ENCODE data around the gene SPRR2B.
"Not testable (repeated sequence)": the region's sequence is repeated elsewhere in the genome, so short reads cannot be mapped to it uniquely, and the experiment has no call there.

SPRR2B gene

DNA sequence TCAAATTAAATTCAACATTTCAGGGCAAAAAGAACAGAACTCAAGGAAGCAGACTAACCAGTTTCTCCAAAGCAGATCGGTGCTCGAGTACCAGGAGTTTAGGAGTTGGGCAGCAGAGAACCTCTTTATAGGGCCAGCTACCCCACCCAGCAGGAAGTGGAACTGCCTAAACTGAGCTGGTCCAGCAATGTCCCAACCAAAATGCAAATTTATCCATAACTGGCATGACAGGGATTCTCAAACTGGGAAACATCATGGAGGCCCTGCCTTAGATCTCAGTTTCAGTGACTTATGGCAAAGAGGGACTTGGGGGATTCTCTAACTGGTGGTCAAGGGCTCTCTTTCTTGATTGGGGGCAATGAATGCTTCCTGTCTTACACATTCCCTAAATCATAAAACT, at the start of gene SPRR2B:
Gene SPRR2B, minus strand, starts transcription at position 101 of the 400 bp plus-strand sequence. CDS start 772 bp downstream, outside the sequence.
- DNase-seq (ENCODE audit: low read depth), result no peak

- DNase-seq (ENCODE audit: low read depth), result no peak
These were observed 49.5 kb upstream of the SPRR2B start for GRCh38 chr1:153120945-153121344.

DNA sequence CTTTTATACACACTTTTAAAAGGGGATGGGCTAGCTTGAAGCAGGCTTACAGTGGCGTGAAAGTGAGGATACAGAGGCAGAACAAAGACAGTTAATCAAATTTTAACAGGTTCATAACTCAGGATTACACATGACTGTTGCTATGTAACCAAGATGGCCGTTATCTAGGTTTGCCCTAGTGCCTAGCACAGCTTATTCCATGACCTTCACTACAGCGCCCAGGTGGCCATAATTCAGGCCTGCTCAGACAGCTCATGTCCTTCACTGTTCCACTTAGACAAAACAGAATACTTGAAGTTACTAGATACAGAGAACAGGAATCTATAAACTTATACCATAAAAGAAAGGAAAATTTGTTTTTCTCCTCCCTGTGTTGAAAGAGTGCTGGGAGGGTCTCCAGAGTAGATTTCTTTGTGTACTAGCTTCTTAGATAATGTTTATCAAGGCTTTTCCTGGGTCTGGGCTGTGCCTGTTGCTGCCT, 48.1 kb upstream of the SPRR2B start:
- no peak for DNase-seq (ENCODE audit: low read depth)

- not testable (repeated sequence) for DNase-seq (ENCODE audit: low read depth)
These were observed 43.9 kb upstream of the SPRR2B start for GRCh38 chr1:153115264-153115663.

DNA sequence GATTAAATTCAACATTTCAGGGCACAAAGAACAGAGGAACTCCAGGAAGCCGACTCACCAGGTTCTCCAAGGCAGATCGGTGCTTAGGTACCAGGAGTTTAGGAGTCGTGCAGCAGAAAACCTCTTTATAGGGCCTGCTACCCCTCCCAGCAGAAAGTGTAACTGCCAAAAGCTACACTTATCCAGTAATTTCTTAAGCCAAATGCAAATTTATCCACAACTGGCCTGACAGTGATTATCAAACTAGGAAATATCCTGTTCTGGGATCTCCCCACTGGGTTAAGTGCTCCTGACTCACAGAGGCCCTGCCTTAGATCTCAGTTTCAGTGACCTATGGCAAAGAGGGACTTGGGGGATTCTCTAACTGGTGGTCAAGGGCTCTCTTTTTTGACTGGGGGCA, 42.0 kb upstream of the SPRR2B start, which contains the start of gene SPRR2F:
Gene SPRR2F, minus strand, starts transcription at position 101 of the 400 bp plus-strand sequence. CDS start 783 bp downstream, outside the sequence.
- DNase-seq (ENCODE audit: low read depth), result no peak

- not testable (repeated sequence) for DNase-seq (ENCODE audit: low read depth)
These were observed 41.0 kb upstream of the SPRR2B start for GRCh38 chr1:153112454-153112853.

GRCh38 chr1:153100245-153100644, 28.8 kb upstream of the SPRR2B start:
- no peak for DNase-seq (ENCODE audit: low read depth)

- no peak for DNase-seq (ENCODE audit: low read depth)
These were observed 28.1 kb upstream of the SPRR2B start for GRCh38 chr1:153099461-153100045.

GRCh38 chr1:153095764-153096163, 24.4 kb upstream of the SPRR2B start:
- no peak for DNase-seq (ENCODE audit: low read depth)

GRCh38 chr1:153094426-153094825, 23.0 kb upstream of the SPRR2B start, which contains the start of gene SPRR2E:
Gene SPRR2E (minus strand): TSS chr1:153094526. CDS start chr1:153093751, 775 bp downstream.
- DNase-seq (ENCODE audit: low read depth), result no peak

DNA sequence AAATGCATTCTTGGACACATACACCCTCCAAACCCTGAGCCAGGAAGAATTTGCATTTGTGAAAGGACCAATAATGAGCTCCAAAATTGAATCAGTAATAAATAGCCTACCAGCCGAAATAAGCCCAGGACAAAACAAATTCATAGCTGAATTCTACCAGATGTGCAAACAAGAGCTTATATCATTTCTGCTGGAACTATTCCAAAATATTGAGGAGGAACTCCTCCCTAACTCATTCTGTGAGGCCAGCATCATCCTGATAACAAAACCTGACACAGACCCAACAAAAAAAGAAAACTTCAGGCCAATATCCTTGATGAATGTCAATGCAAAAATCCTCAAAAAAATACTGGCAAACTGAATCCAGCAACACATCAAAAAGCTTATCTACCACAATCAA, 16.2 kb upstream of the SPRR2B start:
- DNase-seq (ENCODE audit: low read depth), result no peak

DNA sequence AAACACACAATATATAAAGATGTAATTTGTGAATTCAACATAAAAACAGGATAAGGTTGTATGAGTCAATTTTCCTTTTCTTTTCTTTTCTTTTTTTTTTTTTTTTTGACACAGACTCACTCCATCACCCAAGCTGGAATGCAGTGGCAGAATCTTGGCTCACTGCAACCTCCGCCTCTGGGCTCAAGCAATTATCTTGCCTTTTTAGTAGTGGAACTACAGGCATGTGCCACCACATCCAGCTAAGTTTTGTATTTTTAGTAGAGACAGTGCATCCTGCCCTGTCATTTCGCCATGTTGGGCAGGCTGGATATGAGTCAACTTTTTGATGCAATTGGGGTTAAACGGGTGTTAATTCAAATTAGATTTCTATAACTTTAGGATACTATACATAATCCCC, 10.3 kb upstream of the SPRR2B start:
- no peak for DNase-seq (ENCODE audit: low read depth)

DNA sequence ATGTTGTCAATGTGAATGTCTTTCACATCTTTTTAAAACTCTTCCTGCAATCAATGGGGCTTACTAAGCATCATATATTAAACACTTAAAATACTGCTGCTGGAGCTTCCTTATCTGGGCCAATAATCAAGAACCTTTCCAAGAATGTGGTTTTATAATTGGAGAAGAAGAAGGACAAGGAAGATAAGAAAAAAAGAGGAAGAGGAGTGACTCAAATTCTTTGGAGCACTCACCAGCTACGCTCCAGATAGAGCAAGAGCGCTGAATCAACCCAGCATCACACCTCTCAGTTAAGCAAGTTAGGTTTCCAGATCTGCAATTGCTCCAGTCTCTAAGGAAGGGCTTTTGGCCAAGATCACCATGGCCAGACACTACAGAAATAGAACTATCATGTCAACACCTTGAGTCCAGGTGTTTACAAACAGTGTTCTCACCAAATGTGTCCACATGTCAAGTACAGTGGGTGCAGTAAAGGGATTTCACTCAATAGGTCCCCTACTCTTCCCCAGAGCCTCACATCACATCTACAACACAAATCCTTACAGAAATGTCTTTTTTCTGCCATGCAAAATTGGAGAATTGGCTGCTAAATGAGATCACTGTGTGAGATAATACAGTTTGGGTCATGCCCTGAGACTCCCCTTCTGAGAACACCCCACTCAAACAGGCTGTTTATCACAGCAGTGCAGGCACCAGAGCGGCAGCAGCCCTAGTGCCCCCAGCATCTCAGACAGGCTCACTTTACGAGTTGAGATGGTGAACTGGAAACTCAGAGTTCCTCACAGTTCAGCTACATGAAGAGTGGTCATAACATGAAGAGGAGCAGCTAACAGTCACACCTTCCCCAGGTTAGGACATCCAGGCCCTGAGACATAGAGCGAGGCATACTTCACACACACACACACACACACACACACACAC, 1.7 kb upstream of the SPRR2B start:
- no peak for DNase-seq (ENCODE audit: low read depth)

- DNase-seq (ENCODE audit: low read depth), result no peak
These were observed 1.2 kb downstream of the SPRR2B start for GRCh38 chr1:153070243-153070642.

DNA sequence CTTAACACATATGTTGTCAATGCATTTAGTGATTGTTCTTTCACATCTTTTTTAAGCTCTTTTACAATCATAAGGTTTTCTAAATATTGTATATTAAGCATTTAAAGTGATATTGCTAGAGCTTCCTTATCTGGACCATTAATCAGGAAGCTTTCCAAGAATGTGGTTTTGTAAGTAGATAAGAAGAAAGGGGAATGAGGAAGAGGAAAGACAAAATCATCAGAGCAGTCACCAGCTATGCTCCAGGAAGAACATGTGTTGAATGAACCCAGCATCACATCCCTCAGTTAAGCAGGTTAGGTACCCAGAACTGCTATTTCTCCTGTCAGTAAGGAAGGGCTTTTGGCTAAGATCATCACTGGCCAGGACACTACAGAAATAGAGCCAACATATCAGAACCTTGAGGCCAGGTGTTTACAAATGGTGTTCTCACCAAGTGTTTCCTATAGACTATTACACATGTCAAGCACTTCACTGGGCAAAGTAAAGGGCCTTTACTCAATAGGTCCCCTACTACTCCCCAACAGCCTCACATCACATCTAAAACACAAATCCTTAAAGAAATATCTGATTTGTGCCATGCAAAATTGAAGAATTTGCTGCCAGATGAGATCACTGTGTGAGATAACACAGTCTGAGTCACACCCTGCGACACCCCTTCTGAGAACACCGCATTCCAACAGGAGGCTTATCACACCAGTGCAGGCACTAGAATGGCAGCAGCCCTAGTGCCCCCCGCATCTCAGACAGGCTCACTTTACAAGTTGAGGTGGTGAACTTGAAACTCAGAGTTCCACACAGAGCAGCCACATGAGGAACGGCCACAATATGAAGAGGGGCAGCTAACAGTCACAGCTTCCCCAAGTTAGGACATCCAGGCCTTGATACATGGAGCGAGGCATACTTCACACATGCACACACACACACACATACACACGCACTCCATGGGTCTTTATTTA, 12.3 kb downstream of the SPRR2B start:
- no peak for DNase-seq (ENCODE audit: low read depth)

GRCh38 chr1:153058154-153058553, 13.3 kb downstream of the SPRR2B start:
- no peak for DNase-seq (ENCODE audit: low read depth)

DNA sequence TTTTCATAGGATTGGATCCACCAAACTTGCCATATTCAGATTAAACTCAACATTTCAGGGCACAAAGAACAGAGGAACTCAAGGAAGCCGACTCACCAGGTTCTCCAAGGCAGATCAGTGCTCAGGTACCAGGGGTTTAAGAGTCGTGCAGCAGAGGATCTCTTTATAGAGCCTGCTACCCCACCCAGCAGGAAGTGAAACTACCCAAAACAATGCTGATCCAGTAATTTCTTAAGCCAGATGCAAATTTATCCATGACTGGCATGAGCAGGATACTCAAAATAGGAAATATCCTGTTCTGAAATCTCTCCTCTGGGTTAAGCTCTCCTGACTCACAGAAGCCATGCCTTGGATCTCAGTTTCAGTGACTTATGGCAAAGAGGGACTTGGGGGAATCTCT, 14.0 kb downstream of the SPRR2B start, which contains the start of gene SPRR2A:
Gene SPRR2A, minus strand, starts transcription at position 138 of the 400 bp plus-strand sequence. CDS start 777 bp downstream, outside the sequence.
- no peak for DNase-seq (ENCODE audit: low read depth)

DNA sequence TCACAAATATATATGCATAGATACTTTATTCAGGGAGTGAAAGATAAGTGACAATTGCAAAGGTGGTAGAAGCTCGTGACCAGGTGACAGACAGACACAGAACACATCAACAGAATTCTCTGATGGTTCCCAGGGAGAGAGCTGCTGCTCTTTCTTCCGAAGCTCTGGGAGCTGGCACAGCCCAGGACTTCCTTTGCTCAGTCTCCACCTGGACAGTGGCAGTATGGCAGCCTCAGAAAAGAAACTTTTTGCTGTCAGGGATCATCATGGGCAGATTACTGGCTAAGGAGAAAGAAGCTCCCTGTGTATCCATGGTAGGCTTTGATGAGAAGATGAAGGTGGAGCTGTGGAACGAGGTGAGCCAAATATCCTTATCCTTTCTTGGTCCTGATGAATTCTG, 15.3 kb downstream of the SPRR2B start:
- not testable (repeated sequence) for DNase-seq (ENCODE audit: low read depth)

- no peak for DNase-seq (ENCODE audit: low read depth)
These were observed 22.2 kb downstream of the SPRR2B start for GRCh38 chr1:153049211-153049610.

- DNase-seq (ENCODE audit: low read depth), result no peak
These were observed 30.3 kb downstream of the SPRR2B start, which contains the start of gene SPRR2D for GRCh38 chr1:153040950-153041631. Gene SPRR2D (minus strand): TSS chr1:153041120. CDS start chr1:153040346, 774 bp downstream.

GRCh38 chr1:153035211-153035610, 36.2 kb downstream of the SPRR2B start:
- no peak for DNase-seq (ENCODE audit: low read depth)
